HG03139 (cell line): Measurements from ENCODE around the gene MMP28.

Source experiments
- ATAC-seq: cut with Tn5 transposase; IDR thresholded peaks from one replicate; pipeline ENCODE4 v1.9.1; 2021; ENCODE audit not compliant: unreplicated experiment

The MMP28 gene

DNA sequence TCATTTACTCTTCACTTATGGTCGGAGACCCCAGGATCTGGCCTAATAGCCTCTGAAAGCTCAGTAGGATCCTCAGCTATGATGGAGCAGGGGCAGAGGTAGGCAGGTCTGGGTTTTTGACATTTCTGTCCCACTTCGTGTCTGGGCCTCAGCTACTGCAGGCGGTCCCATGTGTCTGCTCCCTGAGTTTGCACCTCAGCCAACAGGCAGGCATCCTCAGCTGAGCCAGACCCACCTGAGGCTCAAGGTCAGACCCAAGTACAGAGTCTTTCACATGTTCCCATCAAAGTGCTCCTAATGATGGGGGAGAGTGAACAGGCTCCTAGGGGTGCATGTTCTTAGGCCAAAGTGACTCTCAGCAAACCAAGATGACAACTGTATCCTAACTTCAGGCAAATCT is 66.9 kb downstream of the MMP28 start:
- ATAC-seq: no peak

DNA sequence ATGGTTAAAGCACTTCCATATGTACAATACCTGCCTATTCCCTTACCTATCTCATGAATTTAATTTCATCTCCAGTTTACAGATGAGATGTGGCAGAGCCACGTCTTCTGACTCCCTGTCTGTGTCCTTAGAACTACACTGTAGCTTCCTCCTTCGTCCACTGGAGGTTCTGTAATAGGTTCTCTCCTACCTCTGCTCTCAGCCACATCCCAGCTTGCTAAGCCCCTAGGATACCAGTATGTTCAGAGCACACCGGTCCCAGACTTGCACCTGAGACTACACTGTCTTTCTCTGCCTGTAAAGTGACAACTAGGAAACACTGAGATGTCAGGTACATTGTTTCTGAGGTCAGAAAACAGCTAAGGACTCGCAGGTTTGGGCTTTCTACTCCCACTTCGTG is 67.8 kb downstream of the MMP28 start:
- no peak for ATAC-seq

DNA sequence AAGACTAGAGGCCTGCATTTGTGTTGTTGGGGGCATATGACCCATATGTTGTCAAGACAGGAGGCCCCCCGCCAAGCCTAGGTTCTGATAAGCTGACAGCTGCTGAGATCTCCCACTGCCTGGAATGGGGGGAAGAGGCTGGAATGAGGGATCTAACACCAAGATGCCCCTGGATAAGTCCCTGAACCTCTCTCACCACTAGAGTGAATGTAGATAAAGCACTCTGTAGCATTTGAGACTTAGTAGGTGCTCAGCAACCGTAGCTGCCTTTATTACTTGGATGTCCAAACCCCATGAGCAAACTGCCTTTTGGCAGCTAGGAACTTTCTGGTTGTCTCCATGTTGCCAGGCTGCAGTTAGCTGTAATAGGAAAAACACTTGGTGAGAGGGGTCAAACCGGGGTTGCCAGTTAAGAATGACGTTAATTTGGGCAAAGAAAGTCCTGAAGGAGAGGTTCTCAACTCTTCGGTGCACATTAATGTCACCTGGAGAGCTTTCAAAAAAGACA is 68.4 kb downstream of the MMP28 start:
- no peak for ATAC-seq

DNA sequence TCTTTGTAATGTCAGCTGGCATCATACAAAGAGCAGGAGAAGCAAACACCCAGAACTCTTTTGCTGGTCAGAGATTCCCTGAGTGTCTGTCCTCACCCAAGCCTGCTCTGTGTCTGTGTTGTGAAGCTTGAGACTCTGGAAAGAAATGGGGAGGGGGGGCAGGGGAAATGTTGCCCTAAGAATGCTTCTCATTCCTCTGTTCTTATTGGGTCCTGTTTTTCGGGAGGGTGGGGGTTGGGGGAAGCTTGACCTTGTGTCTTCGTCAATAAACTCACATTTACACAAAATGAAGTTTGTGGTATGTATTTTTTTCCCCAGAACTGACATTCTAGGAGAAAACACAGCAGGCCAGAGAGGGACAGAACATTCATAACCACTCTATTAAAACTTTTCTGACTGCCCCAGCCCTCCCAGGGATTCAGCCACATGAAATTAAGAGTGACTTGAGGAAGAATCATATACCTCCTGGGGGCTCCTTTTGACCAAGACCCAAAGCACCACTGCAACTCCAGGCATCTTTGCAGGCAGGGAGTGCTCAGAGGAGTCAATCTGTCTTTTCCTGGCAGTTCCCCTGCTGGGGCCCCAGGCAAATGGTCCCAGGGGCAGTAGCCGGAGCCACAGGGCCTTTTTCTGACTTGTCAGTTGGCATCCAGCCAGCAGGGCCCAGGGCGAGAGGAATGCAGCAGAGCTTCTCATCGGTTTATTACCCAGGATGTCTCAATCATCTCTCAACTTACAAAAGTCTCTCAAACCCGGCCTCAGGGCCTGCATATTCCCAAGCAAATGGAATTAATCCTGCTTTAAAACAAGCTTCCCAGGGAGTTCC is 69.1 kb downstream of the MMP28 start:
- no peak for ATAC-seq

DNA sequence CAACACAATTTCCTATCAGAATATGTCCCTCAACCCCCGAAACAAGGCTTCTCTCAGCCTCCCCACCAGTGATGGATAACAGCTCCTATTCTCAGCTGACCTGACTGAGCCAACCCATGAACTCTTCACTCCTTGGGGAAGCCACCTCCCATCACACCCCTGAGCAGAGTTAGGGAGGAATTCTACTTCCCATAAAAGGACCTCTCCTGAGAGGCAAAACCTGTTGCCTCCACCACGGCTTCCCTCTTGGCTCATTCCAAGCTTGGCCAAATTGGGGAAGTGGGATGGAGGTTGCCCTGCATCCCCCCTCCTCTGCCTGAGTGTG is 69.7 kb downstream of the MMP28 start:
- no peak for ATAC-seq

DNA sequence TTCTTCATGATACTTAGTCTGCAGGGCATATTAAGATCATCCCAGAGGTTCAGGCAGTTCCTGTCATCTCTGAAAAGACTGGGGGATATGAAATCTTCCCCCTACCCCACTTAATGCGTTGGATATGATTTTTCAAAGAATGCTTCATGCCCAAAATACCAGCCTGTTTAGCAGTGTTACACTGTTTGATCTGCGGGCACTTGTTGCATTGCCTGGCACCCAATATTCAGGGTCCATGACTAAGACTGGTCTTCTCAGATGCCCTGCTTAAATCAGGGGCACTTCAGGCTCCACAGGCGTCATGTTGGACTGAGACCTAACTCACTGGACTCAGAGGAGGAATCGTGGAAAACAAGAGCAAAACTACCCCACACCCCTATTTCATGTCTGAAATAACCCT is 70.4 kb downstream of the MMP28 start:
- no peak for ATAC-seq

DNA sequence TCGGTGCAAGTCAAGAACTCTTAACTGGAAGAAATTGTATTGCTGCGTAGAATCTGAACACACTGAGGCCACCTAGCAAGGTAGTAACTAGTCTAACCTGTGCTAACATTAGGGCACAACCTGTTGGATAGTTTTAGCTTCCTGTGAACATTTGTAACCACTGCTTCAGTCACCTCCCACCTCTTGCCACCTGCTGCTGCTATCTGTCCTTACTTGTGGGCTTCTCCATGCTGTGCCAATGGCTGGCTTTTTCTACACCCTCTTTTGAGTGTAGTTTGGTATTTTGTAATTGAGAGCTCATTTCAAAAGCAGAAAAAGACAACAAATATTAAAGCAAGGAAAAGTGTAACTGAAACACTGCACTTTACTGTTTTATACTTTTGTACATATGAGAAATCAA is 71.7 kb downstream of the MMP28 start:
- no peak for ATAC-seq

DNA sequence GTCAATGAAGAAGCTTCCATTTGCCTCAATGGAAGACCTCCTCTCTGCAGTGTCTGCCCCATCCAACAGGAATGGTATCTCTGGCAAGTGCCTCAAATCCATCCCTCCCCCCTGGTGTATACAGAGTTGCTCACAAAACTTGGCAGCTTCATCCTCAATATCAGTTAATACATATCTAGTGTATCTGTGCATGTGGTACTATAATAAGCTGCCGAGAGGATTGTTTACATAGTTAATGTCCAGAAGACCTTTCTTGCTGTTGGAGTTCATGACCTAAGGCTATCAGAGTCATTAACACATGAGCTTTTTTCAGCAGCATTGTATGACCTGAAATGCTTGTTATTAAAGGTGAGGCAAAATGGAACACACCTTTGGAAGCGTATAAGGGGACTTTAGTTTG is 78.0 kb downstream of the MMP28 start:
- ATAC-seq: no peak

DNA sequence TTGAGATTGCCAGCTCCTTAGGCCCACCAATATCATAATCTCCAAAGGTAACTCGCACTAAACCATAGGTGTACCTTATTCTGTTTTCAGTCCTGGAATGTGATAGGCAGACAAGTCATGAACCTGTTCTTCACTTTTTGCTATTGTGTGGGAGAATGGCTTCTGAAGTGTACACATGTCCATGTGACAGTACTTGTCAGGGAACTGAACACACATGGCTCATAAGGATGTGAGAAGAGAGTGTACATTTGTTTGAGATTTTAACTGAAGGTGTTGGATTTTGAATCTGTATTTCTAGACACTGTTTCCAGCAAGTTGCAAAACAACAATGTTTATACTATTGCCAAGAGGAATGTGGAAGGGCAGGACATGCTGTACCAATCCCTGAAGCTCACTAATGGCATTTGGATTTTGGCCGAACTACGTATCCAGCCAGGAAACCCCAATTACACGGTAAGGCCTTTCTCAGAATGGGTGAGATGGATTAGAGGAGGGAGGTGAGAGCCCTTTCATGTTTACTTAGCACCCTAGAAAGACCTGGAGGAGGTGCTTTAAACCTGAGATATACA is 78.5 kb downstream of the MMP28 start:
- ATAC-seq: no peak

DNA sequence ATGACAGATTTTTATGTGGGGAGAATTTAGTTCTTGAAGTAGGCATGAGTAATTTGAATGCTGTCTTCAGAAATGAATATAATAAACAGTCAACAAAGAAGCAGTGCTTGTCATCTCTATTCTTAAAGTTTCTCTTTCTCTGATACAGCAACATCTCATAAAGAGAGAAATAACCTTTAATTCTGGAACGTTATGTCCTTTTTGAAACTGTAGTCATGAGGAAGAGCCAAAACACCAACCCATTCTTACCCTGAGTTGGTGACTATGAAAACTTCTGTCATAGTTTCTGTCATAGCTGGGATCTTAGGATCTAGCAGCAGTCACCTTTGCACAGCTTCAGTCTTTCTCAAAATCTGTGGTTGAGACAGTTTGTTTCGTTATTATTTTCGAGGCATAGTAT is 79.3 kb downstream of the MMP28 start:
- no peak for ATAC-seq
